Mesothelial cell of epicardium (in vitro differentiated cells): ENCODE results near the gene ATXN10. TPM values are rescaled to one million over a fixed set of nuclear protein-coding genes. Genes with fewer than 3 reads are reported as not detected.
"Not testable (repeated sequence)": the region's sequence is repeated elsewhere in the genome, so short reads cannot be mapped to it uniquely, and the experiment has no call there.

Experiments
- DNase-seq, 2 experiments: peaks; one replicate each; pipeline ENCODE4 v3.0.0; 2021; ENCODE audit warnings: low spot score in 2 of 2; ENCODE audit not compliant: unreplicated experiment in 2 of 2
- H3K27ac Mint-ChIP-seq: 2 replicates; pipeline ENCODE4 v1.8.0; 2021; ENCODE audit warnings: mixed read lengths
- H3K27me3 Mint-ChIP-seq: 2 replicates; pipeline ENCODE4 v1.8.0; 2021; ENCODE audit warnings: low read depth, mixed read lengths
- H3K36me3 Mint-ChIP-seq: 2 replicates; pipeline ENCODE4 v1.8.0; 2021; ENCODE audit warnings: mixed read lengths
- H3K4me1 Mint-ChIP-seq: 2 replicates; pipeline ENCODE4 v1.8.0; 2021; ENCODE audit warnings: mixed read lengths
- H3K4me3 Mint-ChIP-seq: 2 replicates; pipeline ENCODE4 v1.8.0; 2021; ENCODE audit warnings: mild to moderate bottlenecking, moderate library complexity, mixed read lengths
- H3K9me3 Mint-ChIP-seq: 2 replicates; pipeline ENCODE4 v1.8.0; 2021; ENCODE audit warnings: mixed read lengths
- total RNA-seq: library from RNA; stranded (reverse); gene quantifications from 3 replicates; pipeline ENCODE4 v1.2.1, GENCODE V29; 2021
- TF ChIP-seq, protein P1 (sequence below): fragments of 200-600 bp; sonication (generic); IDR thresholded peaks from one replicate; pipeline ENCODE4 v1.5.0; 2021; ENCODE audit warnings: antibody characterized with exemption; ENCODE audit not compliant: unreplicated experiment

Gene ATXN10
- total RNA-seq, 1 donor from 2014 or later: 237 TPM

- Mint-ChIP-seq H3K27me3 (no peaks in the 10 kb centered on the region), H3K9me3 (peaks cover 18% of the 10 kb centered on the region), H3K36me3 (peaks cover 29% of the 10 kb centered on the region), H3K4me1 (peaks cover 18% of the 10 kb centered on the region), H3K27ac (no peak overlapping the region), H3K4me3 (no peak overlapping the region)
- TF ChIP-seq, protein P1, sequence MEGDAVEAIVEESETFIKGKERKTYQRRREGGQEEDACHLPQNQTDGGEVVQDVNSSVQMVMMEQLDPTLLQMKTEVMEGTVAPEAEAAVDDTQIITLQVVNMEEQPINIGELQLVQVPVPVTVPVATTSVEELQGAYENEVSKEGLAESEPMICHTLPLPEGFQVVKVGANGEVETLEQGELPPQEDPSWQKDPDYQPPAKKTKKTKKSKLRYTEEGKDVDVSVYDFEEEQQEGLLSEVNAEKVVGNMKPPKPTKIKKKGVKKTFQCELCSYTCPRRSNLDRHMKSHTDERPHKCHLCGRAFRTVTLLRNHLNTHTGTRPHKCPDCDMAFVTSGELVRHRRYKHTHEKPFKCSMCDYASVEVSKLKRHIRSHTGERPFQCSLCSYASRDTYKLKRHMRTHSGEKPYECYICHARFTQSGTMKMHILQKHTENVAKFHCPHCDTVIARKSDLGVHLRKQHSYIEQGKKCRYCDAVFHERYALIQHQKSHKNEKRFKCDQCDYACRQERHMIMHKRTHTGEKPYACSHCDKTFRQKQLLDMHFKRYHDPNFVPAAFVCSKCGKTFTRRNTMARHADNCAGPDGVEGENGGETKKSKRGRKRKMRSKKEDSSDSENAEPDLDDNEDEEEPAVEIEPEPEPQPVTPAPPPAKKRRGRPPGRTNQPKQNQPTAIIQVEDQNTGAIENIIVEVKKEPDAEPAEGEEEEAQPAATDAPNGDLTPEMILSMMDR: no peak
- DNase-seq: no peak
Measured at GRCh38 chr22:45790401-45790800, 118.8 kb downstream of the ATXN10 start.

DNA sequence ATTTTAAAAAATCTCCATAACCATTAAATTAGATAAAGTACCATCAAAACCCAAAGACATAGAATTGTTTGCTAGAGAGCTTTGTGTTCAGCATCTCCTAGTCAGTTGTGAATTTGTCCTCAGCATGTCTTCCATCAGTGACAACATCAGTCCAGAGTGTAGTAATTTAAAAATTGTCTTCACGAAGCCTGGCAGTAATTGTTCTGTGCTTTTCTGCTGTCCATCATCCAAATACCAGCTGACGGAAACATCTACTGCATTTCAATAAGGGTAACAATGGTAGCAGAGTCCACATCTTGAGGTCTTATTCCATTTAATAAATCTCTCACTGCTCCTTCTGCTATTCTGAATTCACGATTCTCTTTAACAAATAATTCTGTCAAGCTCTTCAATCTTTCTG lies 121.5 kb downstream of the ATXN10 start:
- Mint-ChIP-seq H3K4me3 (no peak overlapping the region), H3K9me3 (peaks cover 44% of the 10 kb centered on the region), H3K27ac (no peak overlapping the region), H3K27me3 (no peaks in the 10 kb centered on the region), H3K4me1 (peaks cover 3% of the 10 kb centered on the region), H3K36me3 (peaks cover 56% of the 10 kb centered on the region)
- TF ChIP-seq, protein P1: no peak
- no peak for DNase-seq

DNA sequence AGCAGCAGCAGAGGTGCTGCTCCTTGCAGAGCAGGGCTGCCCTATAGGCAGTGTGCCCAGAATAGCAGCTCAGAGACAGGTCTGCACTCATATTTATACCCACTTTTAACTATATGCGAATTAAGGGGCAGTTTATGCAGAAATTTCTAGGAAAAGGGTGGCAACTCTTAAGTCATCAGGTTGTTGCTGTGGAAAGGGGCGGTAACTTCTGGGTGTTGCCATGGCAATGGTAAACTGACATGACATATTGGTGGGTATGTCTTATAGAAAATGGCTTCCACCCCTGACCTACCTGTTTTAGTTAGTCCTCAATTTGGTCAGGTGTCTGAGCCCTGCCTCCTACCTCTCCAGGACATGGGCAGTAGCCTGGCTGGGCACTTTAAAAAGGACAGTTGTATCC lies 122.3 kb downstream of the ATXN10 start:
- H3K9me3 Mint-ChIP-seq: peaks cover 48% of the 10 kb centered on the region
- no peak overlapping the region for H3K27ac Mint-ChIP-seq
- DNase-seq: no peak
- H3K4me3 Mint-ChIP-seq: no peak overlapping the region
- TF ChIP-seq, protein P1: no peak
- H3K4me1 Mint-ChIP-seq: no peaks in the 10 kb centered on the region
- H3K36me3 Mint-ChIP-seq: peaks cover 61% of the 10 kb centered on the region
- H3K27me3 Mint-ChIP-seq: no peaks in the 10 kb centered on the region

- H3K27me3 Mint-ChIP-seq, H3K4me1 Mint-ChIP-seq, DNase-seq, H3K27ac Mint-ChIP-seq, H3K4me3 Mint-ChIP-seq: not testable (repeated sequence)
- H3K36me3 Mint-ChIP-seq: peaks cover 70% of the 10 kb centered on the region
- H3K9me3 Mint-ChIP-seq: peaks cover 48% of the 10 kb centered on the region
Measured at GRCh38 chr22:45796009-45796408, 124.4 kb downstream of the ATXN10 start.

DNA sequence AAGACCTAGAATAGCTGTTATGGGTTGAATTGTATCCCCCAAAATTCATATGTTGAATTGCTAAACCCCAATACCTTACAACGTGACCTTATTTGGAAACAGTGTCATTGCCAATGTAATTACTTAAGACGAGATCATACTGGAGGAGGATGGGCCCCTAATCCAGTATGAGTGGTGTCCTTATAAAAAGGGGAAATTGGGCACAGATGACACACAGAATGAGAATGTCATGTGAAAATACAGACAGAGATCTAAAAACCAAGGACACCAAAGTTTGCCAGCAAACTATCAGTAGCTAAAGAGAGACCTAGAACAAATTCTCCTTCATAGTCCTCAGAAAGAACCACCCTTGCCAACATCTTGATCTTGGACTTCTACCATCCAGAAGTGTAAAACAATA lies 127.7 kb downstream of the ATXN10 start:
- Mint-ChIP-seq H3K27me3 (no peaks in the 10 kb centered on the region), H3K27ac (no peak overlapping the region), H3K36me3 (peaks cover 70% of the 10 kb centered on the region), H3K4me3 (no peak overlapping the region), H3K4me1 (no peaks in the 10 kb centered on the region), H3K9me3 (peaks cover 40% of the 10 kb centered on the region)
- DNase-seq: no peak
- TF ChIP-seq, protein P1: no peak

- no peaks in the 10 kb centered on the region for H3K4me1 Mint-ChIP-seq
- H3K27me3 Mint-ChIP-seq: no peaks in the 10 kb centered on the region
- TF ChIP-seq, protein P1: no peak
- H3K27ac Mint-ChIP-seq: no peak overlapping the region
- H3K36me3 Mint-ChIP-seq: peaks cover 43% of the 10 kb centered on the region
- DNase-seq: no peak
- H3K9me3 Mint-ChIP-seq: peaks cover 14% of the 10 kb centered on the region
- H3K4me3 Mint-ChIP-seq: no peak overlapping the region
Measured at GRCh38 chr22:45802054-45802453, 130.4 kb downstream of the ATXN10 start.
